GM12878 (cell line): ENCODE measurements around the gene ASF1B. TPM values are rescaled to one million over a fixed set of nuclear protein-coding genes. Genes with fewer than 3 reads are reported as not detected.

Experiments used
- CHD2 ChIP-seq: IDR thresholded peaks from 2 replicates; pipeline ENCODE4 v1.6.1; 2011; ENCODE audit warnings: low read depth, low read length, improper control_type of control experiment, borderline replicate concordance
- CREB1 ChIP-seq: IDR thresholded peaks from 2 replicates; pipeline ENCODE4 v1.6.1; 2012; ENCODE audit warnings: low read depth, mild to moderate bottlenecking, inconsistent platforms
- CREM ChIP-seq: IDR thresholded peaks from 2 replicates; pipeline ENCODE4 v1.6.1; 2014; ENCODE audit warnings: antibody characterized with exemption, low read depth
- EGR1 ChIP-seq, 2 experiments: IDR thresholded peaks; 1 replicate in 1 of 2; 2 replicates in 1 of 2; pipeline ENCODE4 v1.6.1; 2011 to 2012; ENCODE audit warnings: low read depth in 2 of 2, low read length in 2 of 2, borderline replicate concordance in 1 of 2, mild to moderate bottlenecking in 1 of 2, moderate library complexity in 1 of 2
- FOS ChIP-seq: IDR thresholded peaks from 3 replicates; pipeline ENCODE4 v1.6.1; 2011; ENCODE audit warnings: borderline replicate concordance; ENCODE audit not compliant: insufficient read length; ENCODE audit errors: extremely low read depth
- NFIC ChIP-seq: IDR thresholded peaks from 2 replicates; pipeline ENCODE4 v1.6.1; 2012; ENCODE audit warnings: low read depth, mild to moderate bottlenecking, inconsistent platforms, low read length, moderate library complexity
- NFYA ChIP-seq: IDR thresholded peaks from 2 replicates; pipeline ENCODE4 v1.6.1; 2011; ENCODE audit warnings: low read depth, mild to moderate bottlenecking, low read length, improper control_type of control experiment, borderline replicate concordance
- NFYB ChIP-seq: IDR thresholded peaks from 2 replicates; pipeline ENCODE4 v1.6.1; 2011; ENCODE audit warnings: low read depth, mild to moderate bottlenecking, low read length, improper control_type of control experiment, moderate library complexity; ENCODE audit not compliant: insufficient read depth
- POLR2A ChIP-seq: IDR thresholded peaks from 2 replicates; pipeline ENCODE4 v1.6.1; 2011; ENCODE audit warnings: low read depth, mild to moderate bottlenecking, low read length
- RCOR1 ChIP-seq: conservative IDR thresholded peaks from 2 replicates; pipeline ENCODE4 v1.6.1; 2012; ENCODE audit warnings: low read depth, low read length, improper control_type of control experiment
- SP1 ChIP-seq: IDR thresholded peaks from one replicate; pipeline ENCODE4 v1.6.1; 2011; ENCODE audit warnings: low read depth, low read length
- SPI1 ChIP-seq: IDR thresholded peaks from 2 replicates; pipeline ENCODE4 v1.6.1; 2011; ENCODE audit warnings: low read depth, mild to moderate bottlenecking, low read length, moderate library complexity, borderline replicate concordance; ENCODE audit not compliant: insufficient read depth
- SREBF1 ChIP-seq: IDR thresholded peaks from 2 replicates; pipeline ENCODE4 v1.6.1; 2012; ENCODE audit warnings: mild to moderate bottlenecking, low read length
- YY1 ChIP-seq: IDR thresholded peaks from 2 replicates; pipeline ENCODE4 v1.6.1; 2011; ENCODE audit warnings: low read depth, mild to moderate bottlenecking, low read length
- ZNF274 ChIP-seq: IDR thresholded peaks from one replicate; pipeline ENCODE4 v1.8.0; 2011; ENCODE audit not compliant: insufficient read length, insufficient read depth
- ZZZ3 ChIP-seq: IDR thresholded peaks from 2 replicates; pipeline ENCODE4 v1.6.1; 2011; ENCODE audit warnings: low read depth; ENCODE audit not compliant: control insufficient read depth, insufficient read length
- polyA plus RNA-seq, 11 experiments: library from polyadenylated mRNA; depleted of rRNA in 4 of 11; unstranded in 6 of 11; stranded (reverse) in 5 of 11; fragments of >200 nt; fragmentation: Nextera tagmentation in 4 of 11; fragmentation: Illumina TruSeq in 1 of 11; extraction: Ambion mirVana in 4 of 11; extraction: Trizol in 1 of 11; gene quantifications; 1 replicate in 1 of 11; 2 replicates in 10 of 11; pipeline versions ENCODE4 v1.2.1 to v1.2.3, GENCODE V29; 2011 to 2016; ENCODE audit warnings: inconsistent platforms in 2 of 11, missing spikeins in 2 of 11, low read depth in 1 of 11
- total RNA-seq, 4 experiments: library from RNA; depleted of rRNA in 3 of 4; stranded (reverse); fragments of >200 nt in 3 of 4; fragmentation: Illumina TruSeq in 1 of 4; extraction: Trizol in 1 of 4; gene quantifications; 2 replicates each; pipeline versions ENCODE4 v1.2.1 to v1.2.3, GENCODE V29; 2013 to 2021
- TF ChIP-seq, protein P1 (sequence below): fragments of 450-650 bp; IDR thresholded peaks from 2 replicates; pipeline ENCODE4 v1.6.1; 2018; ENCODE audit warnings: mild to moderate bottlenecking, low read depth, moderate library complexity; ENCODE audit not compliant: partially characterized antibody
- TF ChIP-seq, protein P2 (sequence below): fragments of 450-650 bp; IDR thresholded peaks from 2 replicates; pipeline ENCODE4 v1.6.1; 2014; ENCODE audit warnings: mild to moderate bottlenecking
- TF ChIP-seq, protein P3 (sequence below): fragments of 450-650 bp; IDR thresholded peaks from 2 replicates; pipeline ENCODE4 v1.6.1; 2017; ENCODE audit warnings: mild to moderate bottlenecking, low read depth, inconsistent platforms; ENCODE audit not compliant: poor library complexity, severe bottlenecking
- TF ChIP-seq, protein P4 (sequence below): fragments of 450-650 bp; IDR thresholded peaks from 2 replicates; pipeline ENCODE4 v1.6.1; 2018; ENCODE audit warnings: borderline replicate concordance, mild to moderate bottlenecking; ENCODE audit not compliant: partially characterized antibody

Gene ASF1B
- total and polyA plus RNA-seq, 10 of the 15 experiments (the other 5 are each of a cell fraction or from before 2014, with no cell fraction given) = 10.4 to 217 (median 90.2) TPM

DNA sequence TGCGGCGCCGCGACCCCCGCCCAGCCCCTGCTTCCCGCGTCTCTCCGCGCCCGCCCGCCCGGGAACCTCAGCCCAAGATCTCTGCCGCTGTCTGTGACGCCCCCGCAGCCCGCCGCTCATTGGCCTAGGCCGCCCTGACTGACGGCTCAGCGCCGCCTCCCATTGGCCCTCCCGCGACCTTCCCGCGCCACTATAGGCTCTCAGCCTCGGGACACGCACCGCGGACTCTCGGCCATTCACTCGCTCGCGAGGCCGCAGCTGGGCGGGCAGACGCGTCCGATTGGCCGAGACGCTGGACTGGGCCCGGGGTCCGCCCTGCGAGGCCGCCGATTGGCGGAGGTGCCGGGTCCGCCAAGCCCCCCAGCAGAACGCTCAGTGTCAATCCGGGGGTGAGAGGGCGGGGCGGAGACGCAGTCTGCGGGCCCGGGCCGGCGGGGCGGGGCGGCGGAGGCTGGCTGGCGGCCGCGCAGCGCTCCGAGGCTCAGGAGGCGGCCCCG is 18.7 kb downstream of the ASF1B start, which contains the start of gene PRKACA (continued):
- TF ChIP-seq, protein P1, sequence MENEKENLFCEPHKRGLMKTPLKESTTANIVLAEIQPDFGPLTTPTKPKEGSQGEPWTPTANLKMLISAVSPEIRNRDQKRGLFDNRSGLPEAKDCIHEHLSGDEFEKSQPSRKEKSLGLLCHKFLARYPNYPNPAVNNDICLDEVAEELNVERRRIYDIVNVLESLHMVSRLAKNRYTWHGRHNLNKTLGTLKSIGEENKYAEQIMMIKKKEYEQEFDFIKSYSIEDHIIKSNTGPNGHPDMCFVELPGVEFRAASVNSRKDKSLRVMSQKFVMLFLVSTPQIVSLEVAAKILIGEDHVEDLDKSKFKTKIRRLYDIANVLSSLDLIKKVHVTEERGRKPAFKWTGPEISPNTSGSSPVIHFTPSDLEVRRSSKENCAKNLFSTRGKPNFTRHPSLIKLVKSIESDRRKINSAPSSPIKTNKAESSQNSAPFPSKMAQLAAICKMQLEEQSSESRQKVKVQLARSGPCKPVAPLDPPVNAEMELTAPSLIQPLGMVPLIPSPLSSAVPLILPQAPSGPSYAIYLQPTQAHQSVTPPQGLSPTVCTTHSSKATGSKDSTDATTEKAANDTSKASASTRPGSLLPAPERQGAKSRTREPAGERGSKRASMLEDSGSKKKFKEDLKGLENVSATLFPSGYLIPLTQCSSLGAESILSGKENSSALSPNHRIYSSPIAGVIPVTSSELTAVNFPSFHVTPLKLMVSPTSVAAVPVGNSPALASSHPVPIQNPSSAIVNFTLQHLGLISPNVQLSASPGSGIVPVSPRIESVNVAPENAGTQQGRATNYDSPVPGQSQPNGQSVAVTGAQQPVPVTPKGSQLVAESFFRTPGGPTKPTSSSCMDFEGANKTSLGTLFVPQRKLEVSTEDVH = no peak
- TF ChIP-seq ZNF274 = no peak
- TF ChIP-seq, protein P2, sequence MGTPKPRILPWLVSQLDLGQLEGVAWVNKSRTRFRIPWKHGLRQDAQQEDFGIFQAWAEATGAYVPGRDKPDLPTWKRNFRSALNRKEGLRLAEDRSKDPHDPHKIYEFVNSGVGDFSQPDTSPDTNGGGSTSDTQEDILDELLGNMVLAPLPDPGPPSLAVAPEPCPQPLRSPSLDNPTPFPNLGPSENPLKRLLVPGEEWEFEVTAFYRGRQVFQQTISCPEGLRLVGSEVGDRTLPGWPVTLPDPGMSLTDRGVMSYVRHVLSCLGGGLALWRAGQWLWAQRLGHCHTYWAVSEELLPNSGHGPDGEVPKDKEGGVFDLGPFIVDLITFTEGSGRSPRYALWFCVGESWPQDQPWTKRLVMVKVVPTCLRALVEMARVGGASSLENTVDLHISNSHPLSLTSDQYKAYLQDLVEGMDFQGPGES = peak; percentile 99
- peak; percentile 100 for TF ChIP-seq SP1
- TF ChIP-seq NFYB = peak; percentile 98
- TF ChIP-seq NFYA = peak; percentile 80
- TF ChIP-seq YY1 = no peak
- TF ChIP-seq CHD2 = peak; percentile 98
- TF ChIP-seq, protein P3, sequence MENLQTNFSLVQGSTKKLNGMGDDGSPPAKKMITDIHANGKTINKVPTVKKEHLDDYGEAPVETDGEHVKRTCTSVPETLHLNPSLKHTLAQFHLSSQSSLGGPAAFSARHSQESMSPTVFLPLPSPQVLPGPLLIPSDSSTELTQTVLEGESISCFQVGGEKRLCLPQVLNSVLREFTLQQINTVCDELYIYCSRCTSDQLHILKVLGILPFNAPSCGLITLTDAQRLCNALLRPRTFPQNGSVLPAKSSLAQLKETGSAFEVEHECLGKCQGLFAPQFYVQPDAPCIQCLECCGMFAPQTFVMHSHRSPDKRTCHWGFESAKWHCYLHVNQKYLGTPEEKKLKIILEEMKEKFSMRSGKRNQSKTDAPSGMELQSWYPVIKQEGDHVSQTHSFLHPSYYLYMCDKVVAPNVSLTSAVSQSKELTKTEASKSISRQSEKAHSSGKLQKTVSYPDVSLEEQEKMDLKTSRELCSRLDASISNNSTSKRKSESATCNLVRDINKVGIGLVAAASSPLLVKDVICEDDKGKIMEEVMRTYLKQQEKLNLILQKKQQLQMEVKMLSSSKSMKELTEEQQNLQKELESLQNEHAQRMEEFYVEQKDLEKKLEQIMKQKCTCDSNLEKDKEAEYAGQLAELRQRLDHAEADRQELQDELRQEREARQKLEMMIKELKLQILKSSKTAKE = no peak
- TF ChIP-seq CREB1 = peak; percentile 93
- TF ChIP-seq SREBF1 = 0 out of 2 replicates have a peak, but pooled peaks have one; percentile 26
- peak; percentile 93 for TF ChIP-seq FOS
- TF ChIP-seq RCOR1 = no peak
- peak; percentile 91 for TF ChIP-seq CREM
- TF ChIP-seq SPI1 = no peak
- TF ChIP-seq NFIC = no peak
- peak; percentile 73 to 99 for TF ChIP-seq EGR1 (IDR thresholded peaks at IDR 0.05; ENCODE audit: borderline replicate concordance in 1 of 2, low read depth in 2 of 2, low read length in 2 of 2)
- TF ChIP-seq ZZZ3 = no peak
- TF ChIP-seq, protein P4, sequence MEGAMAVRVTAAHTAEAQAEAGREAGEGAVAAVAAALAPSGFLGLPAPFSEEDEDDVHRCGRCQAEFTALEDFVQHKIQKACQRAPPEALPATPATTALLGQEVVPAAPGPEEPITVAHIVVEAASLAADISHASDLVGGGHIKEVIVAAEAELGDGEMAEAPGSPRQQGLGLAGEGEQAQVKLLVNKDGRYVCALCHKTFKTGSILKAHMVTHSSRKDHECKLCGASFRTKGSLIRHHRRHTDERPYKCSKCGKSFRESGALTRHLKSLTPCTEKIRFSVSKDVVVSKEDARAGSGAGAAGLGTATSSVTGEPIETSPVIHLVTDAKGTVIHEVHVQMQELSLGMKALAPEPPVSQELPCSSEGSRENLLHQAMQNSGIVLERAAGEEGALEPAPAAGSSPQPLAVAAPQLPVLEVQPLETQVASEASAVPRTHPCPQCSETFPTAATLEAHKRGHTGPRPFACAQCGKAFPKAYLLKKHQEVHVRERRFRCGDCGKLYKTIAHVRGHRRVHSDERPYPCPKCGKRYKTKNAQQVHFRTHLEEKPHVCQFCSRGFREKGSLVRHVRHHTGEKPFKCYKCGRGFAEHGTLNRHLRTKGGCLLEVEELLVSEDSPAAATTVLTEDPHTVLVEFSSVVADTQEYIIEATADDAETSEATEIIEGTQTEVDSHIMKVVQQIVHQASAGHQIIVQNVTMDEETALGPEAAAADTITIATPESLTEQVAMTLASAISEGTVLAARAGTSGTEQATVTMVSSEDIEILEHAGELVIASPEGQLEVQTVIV = peak; percentile 64
- TF ChIP-seq POLR2A = peak; percentile 54; the same call in 1 of the 2 replicates
